ENCODE results near the gene FAM228B. TPM values are rescaled to one million over a fixed set of nuclear protein-coding genes. Genes with fewer than 3 reads are reported as not detected.

The FAM228B gene
- total RNA-seq, 4 donors from 2014 or later: 22.6 to 41.4 (median 33.8) TPM

- H3K4me1 ChIP-seq: no peaks in the 10 kb centered on the region
- TF ChIP-seq POLR2A (IDR thresholded peaks at IDR 0.05; ENCODE audit: low read depth) (no peak), EP300 (IDR thresholded peaks at IDR 0.05) (no peak), CTCF (IDR thresholded peaks at IDR 0.05) (no peak), POLR2AphosphoS5 (IDR thresholded peaks at IDR 0.05) (no peak)
- no peaks in the 10 kb centered on the region for H3K27me3 ChIP-seq
- intact Hi-C loops (cut with DNase I): no loop called here
- H3K36me3 ChIP-seq: peaks cover 67 to 92% (median 83%) of the 10 kb centered on the region in 4 donors
- 92% methylated on average over 5 of the region's 6 CpGs for WGBS
- H3K4me3 ChIP-seq: no peak overlapping the region
- no peak overlapping the region for H3K27ac ChIP-seq (replicated peaks in 1 of 4)
- DNase-seq (ENCODE audit: extremely low spot score): no peak
- H3K9me3 ChIP-seq: no peaks in the 10 kb centered on the region
Measured at GRCh38 chr2:24206242-24206641, 83.0 kb downstream of the FAM228B start.

- H3K36me3 ChIP-seq: peaks cover 72 to 94% (median 87%) of the 10 kb centered on the region in 4 donors
- H3K9me3 ChIP-seq: no peaks in the 10 kb centered on the region
- no peak overlapping the region for H3K27ac ChIP-seq (replicated peaks in 1 of 4)
- WGBS: 89% methylated on average over 8 of the region's 8 CpGs
- TF ChIP-seq POLR2AphosphoS5 (IDR thresholded peaks at IDR 0.05): no peak
- TF ChIP-seq EP300 (IDR thresholded peaks at IDR 0.05): no peak
- no peak for TF ChIP-seq CTCF (IDR thresholded peaks at IDR 0.05)
- TF ChIP-seq POLR2A (IDR thresholded peaks at IDR 0.05; ENCODE audit: low read depth): no peak
- intact Hi-C loops (cut with DNase I): no loop called here
- H3K4me3 ChIP-seq: no peak overlapping the region
- no peaks in the 10 kb centered on the region for H3K4me1 ChIP-seq
- H3K27me3 ChIP-seq: no peaks in the 10 kb centered on the region
- no peak for DNase-seq (ENCODE audit: extremely low spot score)
Measured at GRCh38 chr2:24206714-24207113, 83.4 kb downstream of the FAM228B start.

GRCh38 chr2:24207359-24207758, 84.1 kb downstream of the FAM228B start:
- H3K4me1 ChIP-seq: no peaks in the 10 kb centered on the region
- H3K36me3 ChIP-seq: peaks cover 78 to 100% (median 91%) of the 10 kb centered on the region in 4 donors
- intact Hi-C loops (cut with DNase I): no loop called here
- H3K27ac ChIP-seq (replicated peaks in 1 of 4): no peak overlapping the region
- no peak overlapping the region for H3K4me3 ChIP-seq
- WGBS: 90% methylated on average over 11 of the region's 11 CpGs
- TF ChIP-seq POLR2AphosphoS5 (IDR thresholded peaks at IDR 0.05) (no peak), POLR2A (IDR thresholded peaks at IDR 0.05; ENCODE audit: low read depth) (no peak), EP300 (IDR thresholded peaks at IDR 0.05) (no peak), CTCF (IDR thresholded peaks at IDR 0.05) (no peak)
- no peaks in the 10 kb centered on the region for H3K27me3 ChIP-seq
- no peak for DNase-seq (ENCODE audit: extremely low spot score)
- H3K9me3 ChIP-seq: no peaks in the 10 kb centered on the region

GRCh38 chr2:24208490-24208889, 85.2 kb downstream of the FAM228B start:
- no peak overlapping the region for H3K27ac ChIP-seq (replicated peaks in 1 of 4)
- no peaks in the 10 kb centered on the region for H3K4me1 ChIP-seq
- intact Hi-C loops (cut with DNase I): no loop called here
- no peak overlapping the region for H3K4me3 ChIP-seq
- 95% methylated on average over 13 of the region's 16 CpGs for WGBS
- no peaks in the 10 kb centered on the region for H3K27me3 ChIP-seq
- TF ChIP-seq EP300 (IDR thresholded peaks at IDR 0.05) (no peak), POLR2AphosphoS5 (IDR thresholded peaks at IDR 0.05) (no peak), CTCF (IDR thresholded peaks at IDR 0.05) (no peak), POLR2A (IDR thresholded peaks at IDR 0.05; ENCODE audit: low read depth) (no peak)
- peaks cover 81 to 98% (median 91%) of the 10 kb centered on the region in 4 donors for H3K36me3 ChIP-seq
- no peak for DNase-seq (ENCODE audit: extremely low spot score)
- no peaks in the 10 kb centered on the region for H3K9me3 ChIP-seq
